GM20431 (cell line): ENCODE data around the gene PLEKHM2.

Source experiments
- in situ Hi-C: fragments of 300-500 bp; cut with MseI, MboI; formaldehyde crosslinking; loops from one replicate; pipeline ENCODE4 v1.15.0; 2020; ENCODE audit warnings: low sequenced_read_pairs; ENCODE audit not compliant: unreplicated experiment

The PLEKHM2 gene

DNA sequence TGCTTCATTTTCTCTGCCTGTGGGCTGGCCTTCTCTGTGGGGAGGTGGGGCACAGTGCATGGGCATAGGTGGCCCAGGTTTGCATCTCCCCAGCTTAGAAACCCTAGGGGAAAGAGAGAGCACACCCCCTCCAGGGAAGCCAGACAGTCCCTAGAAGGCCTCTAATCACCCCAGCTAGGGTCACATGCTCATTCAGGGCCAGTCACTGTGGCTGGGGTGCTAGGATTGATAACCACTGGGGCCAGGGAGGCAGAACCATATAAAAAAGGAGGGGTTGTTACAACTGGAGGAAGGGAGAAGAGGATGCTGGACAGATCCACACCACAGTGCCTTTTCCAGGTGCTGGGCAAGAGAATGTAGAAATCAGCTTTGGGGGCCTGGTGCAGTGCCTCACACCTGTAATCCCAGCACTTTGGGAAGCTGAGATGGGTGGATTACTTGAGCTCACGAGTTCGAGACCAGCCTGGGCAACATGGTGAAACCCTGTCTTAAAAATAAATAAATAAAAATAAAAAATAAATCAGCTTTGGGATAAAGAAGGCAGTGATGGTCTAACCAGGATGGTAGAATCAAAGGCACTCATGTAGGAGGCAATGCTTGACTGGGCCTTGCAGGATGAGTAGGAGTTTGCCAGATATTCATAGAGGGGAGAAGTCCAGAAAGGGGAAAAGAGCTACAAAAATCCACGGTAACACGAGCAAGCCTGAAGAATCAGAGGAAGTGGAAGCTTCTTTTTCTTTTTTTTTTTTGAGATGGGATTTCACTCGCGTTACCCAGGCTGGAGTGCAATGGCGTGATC, 94.0 kb downstream of the PLEKHM2 start:
- in situ Hi-C loops: no loop called here
